ENCODE measurements around the gene RGS13. TPM values are rescaled to one million over a fixed set of nuclear protein-coding genes. Genes with fewer than 3 reads are reported as not detected.

RGS13 gene
- total and polyA plus RNA-seq, 7 donors, result 0.03 to 0.25 (median 0.11) TPM; not detected in 2

GRCh38 chr1:192700834-192701271 is 64.9 kb downstream of the RGS13 start:
- no peak for ATAC-seq
- DNase-seq, result no peak
- H3K36me3 ChIP-seq (ENCODE audit: insufficient read depth in 1 of 2, low read depth in 1 of 2), result no peaks in the 10 kb centered on the region
- H3K4me1 ChIP-seq, result peaks cover 7% of the 10 kb centered on the region
- no peaks in the 10 kb centered on the region for H3K9me3 ChIP-seq
- no peaks in the 10 kb centered on the region for H3K27me3 ChIP-seq (ENCODE audit: insufficient read depth in 3 of 3, low read length in 2 of 3)
- intact Hi-C loops (cut with DNase I), result loop anchor here in 1 of 2 donors (5.0 kb wide), 1 partner anchor 284 kb away; no protein-coding TSS in a partner anchor
- no peak for TF ChIP-seq CTCF (IDR thresholded peaks at IDR 0.05)
- no peak overlapping the region for H3K27ac ChIP-seq
- H3K4me3 ChIP-seq, result no peak overlapping the region

DNA sequence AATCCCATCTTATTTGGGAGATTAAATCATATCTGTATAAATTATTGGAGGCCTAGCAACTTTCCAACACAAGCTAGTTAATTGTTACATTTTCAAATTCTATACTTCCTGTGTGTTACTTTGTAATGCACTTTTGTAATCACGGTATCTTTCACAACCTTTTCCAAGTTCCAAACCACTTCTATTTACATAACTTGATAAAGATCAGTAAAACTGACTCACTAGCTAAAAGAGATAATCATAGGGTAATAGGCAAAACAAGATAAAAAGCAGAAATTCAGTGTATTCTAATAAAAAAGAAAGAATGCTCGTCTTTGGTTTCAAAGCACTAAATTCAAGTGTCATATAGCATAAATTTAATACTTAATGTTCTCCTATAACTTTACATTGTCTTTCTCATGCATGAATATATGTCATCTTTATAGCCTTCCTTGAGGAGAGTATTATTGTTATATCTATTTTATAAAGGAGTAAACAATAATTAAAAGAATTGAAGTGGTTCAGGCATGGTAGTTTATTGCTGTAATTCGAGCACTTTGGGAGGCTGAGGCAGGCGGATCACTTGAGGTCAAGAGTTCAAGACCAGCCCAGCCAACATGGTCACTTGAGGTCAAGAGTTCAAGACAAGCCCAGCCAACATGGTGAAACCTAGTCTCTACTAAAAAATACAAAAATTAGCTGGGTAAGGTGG is 66.4 kb downstream of the RGS13 start:
- H3K4me1 ChIP-seq, result peaks cover 7% of the 10 kb centered on the region
- intact Hi-C loops (cut with DNase I), result loop anchor here in 1 of 2 donors (5.0 kb wide), 1 partner anchor 285 kb away; no protein-coding TSS in a partner anchor
- no peaks in the 10 kb centered on the region for H3K9me3 ChIP-seq
- WGBS, 3 donors, result 35 to 40% (median 36%) methylated on average over 4 of the region's 4 CpGs
- DNase-seq, result no peak
- H3K27me3 ChIP-seq (ENCODE audit: insufficient read depth in 3 of 3, low read length in 2 of 3), result no peaks in the 10 kb centered on the region
- ATAC-seq, result no peak
- no peak overlapping the region for H3K27ac ChIP-seq
- TF ChIP-seq CTCF (IDR thresholded peaks at IDR 0.05), result no peak
- H3K36me3 ChIP-seq (ENCODE audit: insufficient read depth in 1 of 2, low read depth in 1 of 2), result no peaks in the 10 kb centered on the region
- no peak overlapping the region for H3K4me3 ChIP-seq

- Histone ChIP-seq H3K9me3 (no peaks in the 10 kb centered on the region), H3K4me3 (no peak overlapping the region), H3K36me3 (ENCODE audit: insufficient read depth in 1 of 2, low read depth in 1 of 2) (no peaks in the 10 kb centered on the region), H3K27ac (no peak overlapping the region), H3K4me1 (peaks cover 7% of the 10 kb centered on the region), H3K27me3 (ENCODE audit: insufficient read depth in 3 of 3, low read length in 2 of 3) (no peaks in the 10 kb centered on the region)
- no peak for ATAC-seq
- 79 to 89% (median 89%) methylated on average over 5 of the region's 5 CpGs for WGBS, 3 donors
- TF ChIP-seq CTCF (IDR thresholded peaks at IDR 0.05), result no peak
- intact Hi-C loops (cut with DNase I), result loop anchor here in 1 of 2 donors (5.0 kb wide), 1 partner anchor 286 kb away; no protein-coding TSS in a partner anchor
- no peak for DNase-seq
These were observed 67.6 kb downstream of the RGS13 start for GRCh38 chr1:192703283-192704206.

- no peaks in the 10 kb centered on the region for H3K27me3 ChIP-seq (ENCODE audit: insufficient read depth in 3 of 3, low read length in 2 of 3)
- WGBS, 3 donors, result 90 to 96% (median 91%) methylated on average over 2 of the region's 2 CpGs
- H3K36me3 ChIP-seq (ENCODE audit: insufficient read depth in 1 of 2, low read depth in 1 of 2), result no peaks in the 10 kb centered on the region
- no peak overlapping the region for H3K27ac ChIP-seq
- TF ChIP-seq CTCF (IDR thresholded peaks at IDR 0.05), result no peak
- ATAC-seq, result no peak
- intact Hi-C loops (cut with DNase I), result no loop called here
- peaks cover 7% of the 10 kb centered on the region for H3K4me1 ChIP-seq
- H3K4me3 ChIP-seq, result no peak overlapping the region
- DNase-seq, result no peak
- H3K9me3 ChIP-seq, result no peaks in the 10 kb centered on the region
These were observed 69.6 kb downstream of the RGS13 start for GRCh38 chr1:192705510-192705909.
